Testis (tissue), 2 donors: ENCODE data around the gene SSBP3.

ENCODE experiments used
- CTCF ChIP-seq, 3 experiments: fragments of 450-650 bp in 2 of 3; fragments of 200-600 bp in 1 of 3; sonication (generic) in 1 of 3; IDR thresholded peaks; one replicate each; pipeline ENCODE4 v1.5.1; 2016 to 2019; ENCODE audit warnings: antibody characterized with exemption in 3 of 3, mild to moderate bottlenecking in 2 of 3, moderate library complexity in 1 of 3
- POLR2A ChIP-seq: fragments of 450-650 bp; IDR thresholded peaks from one replicate; pipeline ENCODE4 v1.6.1; 2017; ENCODE audit warnings: antibody characterized with exemption, mild to moderate bottlenecking, moderate library complexity

DNA sequence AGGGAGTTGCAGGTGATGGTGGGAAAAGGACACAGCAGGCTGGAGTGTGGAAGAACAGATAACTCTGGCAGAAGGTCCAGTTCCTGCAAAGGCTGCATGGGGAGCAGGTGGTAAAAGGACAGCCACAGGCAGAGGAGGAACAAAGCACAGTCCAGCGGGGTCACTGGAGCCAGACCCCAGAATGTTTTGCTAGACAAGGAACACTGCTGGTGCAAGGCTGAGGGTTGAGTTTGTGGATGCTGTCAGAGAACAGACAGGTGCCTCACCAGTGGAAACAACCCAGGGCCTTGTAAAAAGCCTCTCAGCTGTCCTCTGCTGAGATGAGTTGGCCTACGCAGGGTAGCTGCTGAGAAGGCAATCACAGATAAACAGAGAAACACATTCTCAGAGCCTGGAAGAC, 101.7 kb downstream of the SSBP3 start:
- no peak for TF ChIP-seq CTCF (IDR thresholded peaks at IDR 0.05)
- TF ChIP-seq POLR2A: no peak
